Measurements from ENCODE around the gene TXNRD1. TPM values are rescaled to one million over a fixed set of nuclear protein-coding genes. Genes with fewer than 3 reads are reported as not detected.

TXNRD1 gene
- total RNA-seq, 1 donor from 2014 or later, result 121 TPM

DNA sequence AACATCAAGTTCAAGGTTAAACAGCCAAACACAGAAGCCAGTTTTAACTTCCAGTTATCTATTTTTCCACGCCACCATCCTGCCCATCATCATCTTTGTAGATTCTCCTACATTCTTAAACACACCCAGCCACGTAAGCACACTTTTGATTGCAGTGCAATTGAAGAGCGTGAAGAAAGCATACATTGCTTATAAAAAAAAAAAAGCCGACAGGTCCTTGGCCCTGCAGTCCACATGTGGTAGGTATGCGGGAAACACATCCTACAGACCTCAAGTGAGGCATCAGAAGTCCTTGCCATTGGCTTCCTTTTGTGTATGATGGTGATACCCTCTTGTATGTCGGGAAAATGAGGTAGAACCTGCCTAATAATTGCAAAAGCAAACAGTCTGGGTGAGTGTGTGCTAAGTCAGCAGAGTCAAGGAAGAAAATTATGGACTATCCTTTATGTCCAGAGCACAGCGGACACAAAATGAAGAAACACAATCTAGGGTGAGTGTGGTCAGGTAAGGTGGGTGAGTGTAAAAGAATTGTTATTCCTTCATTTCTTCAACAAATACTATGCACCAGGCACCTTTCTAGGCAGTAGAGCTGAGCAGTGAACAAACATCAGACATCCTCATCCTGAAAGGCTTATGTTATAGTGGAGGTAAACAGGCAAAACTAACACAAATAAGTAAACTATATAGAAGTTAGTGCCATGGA is 139.4 kb downstream of the TXNRD1 start:
- DNase-seq (ENCODE audit: low spot score), result no peak
- intact Hi-C loops (cut with DNase I), result no loop called here

DNA sequence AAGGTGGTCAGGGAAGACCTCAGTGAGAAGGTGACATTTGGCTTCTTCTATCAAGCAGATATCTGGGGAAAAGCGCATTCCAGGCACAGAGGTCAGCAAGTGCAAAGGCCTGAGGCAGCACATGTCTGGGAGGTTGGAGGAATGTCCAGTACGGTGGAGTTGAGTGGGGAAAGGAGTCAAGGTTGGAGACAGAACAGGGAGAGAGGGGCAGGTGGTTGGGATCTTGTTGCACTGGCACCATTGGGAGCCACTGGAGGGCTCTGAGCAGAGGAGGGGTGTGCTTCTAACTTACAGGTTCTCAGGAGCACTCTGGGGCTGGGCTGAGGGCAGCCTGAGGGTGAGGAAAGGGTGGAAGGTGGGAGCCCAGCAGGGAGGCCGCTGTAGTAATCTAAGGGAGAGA is 140.1 kb downstream of the TXNRD1 start:
- DNase-seq (ENCODE audit: low spot score), result no peak
- intact Hi-C loops (cut with DNase I), result no loop called here

DNA sequence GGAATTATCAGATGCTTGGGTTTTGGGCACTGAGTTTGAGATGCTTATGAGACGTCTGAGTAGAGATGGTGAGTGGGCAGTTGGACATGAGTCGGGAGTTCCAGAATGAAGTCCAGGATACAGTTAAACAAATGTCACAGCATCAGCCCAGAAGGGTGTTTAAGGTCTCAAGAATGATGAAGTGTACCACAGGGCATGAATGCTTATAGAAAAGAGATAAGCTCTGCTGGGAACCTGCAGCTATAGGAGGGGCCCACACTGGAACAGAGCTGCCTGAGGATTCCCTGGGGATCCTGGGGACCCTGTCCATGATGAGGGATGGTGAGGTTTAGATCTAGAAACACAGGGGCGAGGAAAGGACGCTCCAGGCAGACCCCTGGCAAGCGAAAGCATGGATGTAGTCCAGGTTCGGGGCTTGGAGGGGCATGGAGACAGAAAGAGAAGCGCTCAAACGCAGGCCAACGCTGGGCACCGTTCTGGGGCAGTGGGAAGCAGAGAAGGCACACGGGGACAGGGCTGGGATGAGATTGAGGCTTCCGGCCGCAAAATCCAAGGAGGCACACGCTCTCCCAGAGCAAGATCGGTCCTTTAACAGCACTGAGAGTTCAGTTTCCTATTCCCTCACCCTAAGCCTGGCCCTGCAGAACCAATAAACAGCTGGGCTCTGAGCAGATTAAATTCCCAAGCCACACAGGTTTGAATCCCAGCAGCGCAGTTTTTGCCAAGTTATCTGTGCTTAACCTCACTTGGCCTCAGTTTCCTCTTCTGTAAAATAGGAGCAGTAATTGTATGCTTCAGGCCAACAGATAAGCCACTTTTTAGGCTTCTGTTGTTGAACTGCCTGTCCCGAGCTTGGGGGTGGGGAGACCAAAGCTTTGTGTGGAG is 140.9 kb downstream of the TXNRD1 start:
- no peak for DNase-seq (ENCODE audit: low spot score)

DNA sequence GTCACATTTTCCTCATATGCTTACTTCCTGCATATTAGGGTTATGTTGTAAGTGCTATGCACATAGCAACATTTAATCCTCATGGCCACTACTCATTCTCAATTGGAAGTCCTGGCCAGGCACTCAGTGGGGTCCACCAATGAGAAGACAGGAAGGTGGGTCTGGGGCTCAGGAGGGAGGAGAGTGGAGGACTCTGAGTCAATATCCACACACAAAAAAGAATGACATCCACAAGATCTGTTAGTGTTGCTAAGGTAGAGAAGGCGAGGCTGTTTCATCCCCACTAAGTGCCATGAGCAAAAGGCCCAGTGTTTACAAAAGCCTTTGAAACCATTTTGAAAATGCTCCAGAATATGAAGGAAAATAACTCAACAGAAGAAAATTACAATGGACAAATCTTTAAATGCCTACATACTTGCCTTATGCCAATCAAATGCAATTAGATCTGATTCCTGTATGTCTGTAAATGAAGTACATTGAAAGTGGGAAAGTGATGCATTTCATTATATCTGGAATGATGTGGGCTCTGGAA is 141.9 kb downstream of the TXNRD1 start:
- intact Hi-C loops (cut with DNase I), result no loop called here
- no peak for DNase-seq (ENCODE audit: low spot score)

More for the DNA sequence above, 140.9 kb downstream of the TXNRD1 start:
- intact Hi-C loops (cut with DNase I), result no loop called here

DNA sequence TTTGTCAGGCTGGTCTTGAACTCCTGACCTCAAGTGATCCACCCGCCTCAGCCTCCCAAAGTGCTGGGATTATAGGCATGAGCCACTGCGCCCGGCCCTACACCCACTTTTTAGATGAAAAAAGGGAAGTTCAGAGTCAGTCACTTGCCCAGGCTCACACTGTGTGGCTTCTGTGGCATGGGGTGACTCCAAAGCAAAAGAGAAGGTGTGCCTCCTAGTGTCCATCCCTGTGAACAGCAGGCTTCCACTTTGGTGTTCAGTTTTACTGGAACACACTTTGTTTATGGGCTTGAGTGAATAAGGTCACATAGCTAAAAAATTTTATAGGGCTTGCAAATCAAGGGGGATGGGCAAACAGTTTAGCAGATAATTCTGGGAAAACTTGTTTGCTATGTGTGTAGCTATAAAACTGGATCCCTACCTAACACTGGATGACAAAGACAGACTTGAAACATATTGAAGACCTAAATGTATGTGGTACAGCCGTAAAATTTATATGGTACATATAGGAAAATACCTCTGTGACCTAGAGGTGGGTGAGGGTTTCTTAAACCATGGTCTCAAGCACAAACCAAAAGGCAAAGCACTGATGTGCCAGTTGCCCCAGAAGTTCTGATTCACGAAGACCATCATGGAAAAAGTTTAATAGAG is 142.9 kb downstream of the TXNRD1 start:
- no peak for DNase-seq (ENCODE audit: low spot score)
- intact Hi-C loops (cut with DNase I), result no loop called here

DNA sequence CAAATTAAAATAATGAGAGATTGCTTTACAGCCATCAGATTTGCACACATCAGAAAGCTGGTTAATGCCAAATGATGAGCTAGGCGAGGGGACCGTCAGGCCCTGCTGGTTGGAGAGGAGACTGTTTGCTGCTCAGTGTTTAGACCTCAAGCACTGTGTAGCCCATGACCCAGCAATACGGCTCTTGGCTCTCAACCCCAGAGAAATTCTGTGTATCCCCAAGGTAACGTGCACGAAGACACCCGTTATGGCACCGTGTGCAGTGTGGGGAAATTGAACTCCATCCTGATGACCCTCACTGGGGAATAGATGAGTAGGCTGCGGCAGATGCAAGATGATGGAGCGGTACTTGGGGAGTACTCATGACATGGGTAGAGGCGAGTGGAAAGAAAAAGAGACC is 143.6 kb downstream of the TXNRD1 start:
- intact Hi-C loops (cut with DNase I), result no loop called here
- no peak for DNase-seq (ENCODE audit: low spot score)

DNA sequence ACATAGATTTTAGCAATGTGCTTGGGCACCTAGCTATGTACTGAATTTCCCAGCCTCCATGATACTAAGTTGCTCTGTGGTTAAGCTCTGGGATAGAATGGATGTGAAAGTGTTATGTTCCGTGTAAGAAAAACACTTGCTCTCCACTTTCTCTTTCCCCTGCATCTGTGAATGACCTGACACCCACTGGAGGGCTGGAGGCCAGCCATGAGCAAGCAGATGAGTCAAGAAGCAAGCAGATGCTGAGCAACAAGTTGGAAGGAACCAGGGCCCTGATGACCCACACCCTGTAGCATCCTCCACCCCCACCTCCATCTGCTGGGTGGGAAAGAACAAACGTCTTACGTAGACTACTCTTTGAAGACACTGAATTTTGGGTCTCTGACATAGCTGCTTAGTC is 144.6 kb downstream of the TXNRD1 start:
- intact Hi-C loops (cut with DNase I), result loop anchor here (2.0 kb wide), 1 partner anchor 151 kb away; no protein-coding TSS in a partner anchor
- DNase-seq (ENCODE audit: low spot score), result no peak

DNA sequence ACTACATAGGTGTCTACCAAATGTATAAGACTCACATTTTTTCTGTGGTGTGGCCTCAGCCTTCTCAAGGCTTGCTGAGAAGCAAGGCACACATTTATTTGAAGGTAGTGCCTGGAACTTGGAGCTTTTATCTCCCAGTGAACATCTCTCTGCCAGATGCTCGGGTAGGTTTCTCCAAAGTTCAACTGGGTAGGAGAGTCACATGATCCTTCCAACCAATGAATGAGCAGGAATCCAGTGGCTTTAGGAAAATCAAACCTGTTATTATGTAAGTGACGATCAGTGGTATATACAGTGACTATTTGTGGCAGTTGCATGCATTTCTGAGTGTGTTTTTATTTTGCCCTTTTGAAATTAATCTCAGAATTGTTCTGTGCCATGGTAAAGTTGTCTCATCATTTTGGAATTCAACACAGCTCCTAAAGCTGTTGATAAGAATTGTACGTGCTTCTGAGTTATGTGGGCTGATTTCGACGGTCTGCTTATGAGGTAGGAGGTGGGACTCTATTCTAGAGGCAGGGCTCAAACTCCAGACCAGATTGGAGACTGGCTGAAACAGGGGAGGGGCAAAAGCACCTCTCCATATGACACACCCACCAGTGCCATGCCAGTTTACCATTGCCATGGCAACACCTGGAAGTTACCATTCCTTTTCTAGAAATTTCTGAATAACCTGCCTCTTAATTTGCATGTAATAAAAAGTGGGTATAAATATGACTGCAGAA is 145.6 kb downstream of the TXNRD1 start:
- intact Hi-C loops (cut with DNase I), result loop anchor here (2.0 kb wide), 1 partner anchor 152 kb away; no protein-coding TSS in a partner anchor
- DNase-seq (ENCODE audit: low spot score), result no peak

DNA sequence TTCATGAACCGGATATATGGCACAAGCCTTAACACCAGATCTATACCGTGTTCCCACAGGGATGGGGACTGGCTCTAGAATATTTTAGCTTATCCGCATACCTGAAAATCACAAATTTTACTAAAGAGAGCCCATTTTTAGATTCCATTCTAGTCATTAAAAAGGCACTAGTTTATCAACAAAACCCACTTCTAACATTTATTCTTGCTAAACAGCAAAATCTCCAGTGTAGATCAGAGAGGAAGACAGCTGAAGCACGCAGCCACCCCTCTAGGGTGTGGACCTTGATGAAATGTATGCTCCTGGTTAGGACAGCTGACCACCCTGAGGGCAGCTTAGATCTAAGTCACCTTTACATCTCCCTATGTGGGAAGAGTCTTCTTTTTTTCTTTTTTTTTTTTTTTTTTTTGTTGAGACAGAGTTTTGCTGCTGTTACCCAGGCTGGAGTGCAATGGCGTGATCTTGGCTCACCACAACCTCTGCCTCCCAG is 150.4 kb downstream of the TXNRD1 start:
- no peak for DNase-seq (ENCODE audit: low spot score)
- intact Hi-C loops (cut with DNase I), result no loop called here

DNA sequence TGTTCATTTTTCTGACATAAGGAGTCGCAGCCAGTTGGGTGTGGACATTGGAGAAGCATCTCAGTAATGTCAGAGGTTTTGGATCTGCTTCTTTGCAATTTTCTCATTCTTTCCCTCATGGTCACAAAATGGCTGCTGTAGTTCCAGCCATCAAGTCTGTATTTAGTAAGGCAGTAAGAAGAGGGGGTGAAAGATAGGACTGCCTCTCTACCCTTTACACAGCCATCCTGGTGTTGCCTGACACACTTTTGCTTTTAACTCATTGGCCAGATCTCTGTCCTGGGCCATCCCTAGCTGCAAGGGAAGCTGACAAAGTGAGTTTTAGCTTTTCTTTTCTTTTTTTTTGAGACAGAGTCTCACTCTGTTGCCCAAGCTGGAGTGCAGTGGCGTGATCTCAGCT is 154.1 kb downstream of the TXNRD1 start:
- DNase-seq (ENCODE audit: low spot score), result no peak
- intact Hi-C loops (cut with DNase I), result no loop called here

DNA sequence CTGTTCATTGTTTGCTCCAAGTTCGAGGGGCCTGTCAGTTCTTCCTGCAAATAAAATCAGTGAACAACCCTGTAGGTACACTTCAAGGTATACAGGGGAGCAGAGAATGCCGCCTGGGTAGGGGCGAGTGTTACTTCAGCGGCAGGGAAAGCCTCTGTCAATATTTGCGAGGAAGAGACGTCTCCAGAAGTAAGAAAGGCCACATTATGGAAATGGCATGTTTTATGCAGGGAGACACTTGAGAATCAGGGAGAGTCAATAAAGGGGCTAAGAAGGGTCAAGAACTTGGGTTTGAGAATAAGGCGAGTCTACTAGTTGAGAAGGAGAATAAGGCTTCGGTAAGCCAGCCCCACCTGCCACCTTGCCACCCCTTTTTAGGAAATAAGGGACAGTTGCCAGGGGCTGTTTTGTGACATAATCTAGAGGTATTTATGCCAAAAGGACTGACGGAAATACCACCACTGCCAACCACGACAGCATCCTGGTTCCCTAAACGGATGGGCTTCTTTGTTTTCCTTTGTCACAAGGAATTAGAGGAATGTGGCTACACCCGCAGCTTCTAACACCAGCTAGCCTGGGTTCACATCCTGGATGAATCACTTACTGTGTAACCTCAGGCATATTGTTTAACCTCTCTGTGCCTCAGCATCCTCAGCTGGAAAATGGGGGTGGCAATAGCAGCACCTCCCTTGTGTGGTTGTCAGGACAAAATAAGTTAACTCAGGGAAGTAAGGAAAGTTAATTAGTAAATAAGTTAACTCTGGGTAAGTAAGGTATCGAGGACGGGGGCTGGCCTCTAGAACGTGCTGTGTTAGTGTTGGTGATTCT is 155.7 kb downstream of the TXNRD1 start:
- intact Hi-C loops (cut with DNase I), result no loop called here
- DNase-seq (ENCODE audit: low spot score), result no peak

DNA sequence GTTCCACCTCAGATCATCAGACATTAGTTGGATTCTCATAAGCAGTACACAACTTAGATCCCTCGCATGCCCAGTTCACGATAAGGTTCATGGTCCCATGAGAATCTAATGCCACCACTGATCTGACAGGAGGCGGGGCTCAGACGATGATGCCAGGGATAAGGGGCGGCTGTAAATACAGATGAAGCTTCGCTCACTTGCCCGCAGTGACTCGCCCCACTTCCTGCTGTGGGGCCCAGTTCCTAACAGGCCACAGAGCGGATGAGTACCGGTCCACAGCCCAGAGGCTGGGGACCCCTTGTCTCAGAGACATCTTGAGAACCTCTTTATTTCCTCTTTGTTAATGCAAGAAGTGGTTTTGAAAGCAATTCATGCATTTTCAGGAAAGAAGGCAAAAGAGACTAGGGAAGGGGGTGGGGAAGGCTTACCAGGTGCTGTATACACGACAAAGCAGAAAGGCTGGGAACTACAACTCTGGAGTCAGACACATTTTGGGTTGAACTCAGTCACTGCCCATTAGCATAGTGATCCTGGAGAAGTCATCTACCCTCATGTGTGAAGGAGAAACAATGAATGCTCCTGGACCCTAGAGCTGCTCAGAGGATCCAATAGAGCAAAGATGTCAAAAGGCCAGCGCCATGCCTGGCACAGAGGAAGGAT is 156.6 kb downstream of the TXNRD1 start:
- DNase-seq (ENCODE audit: low spot score), result no peak
- intact Hi-C loops (cut with DNase I), result no loop called here

DNA sequence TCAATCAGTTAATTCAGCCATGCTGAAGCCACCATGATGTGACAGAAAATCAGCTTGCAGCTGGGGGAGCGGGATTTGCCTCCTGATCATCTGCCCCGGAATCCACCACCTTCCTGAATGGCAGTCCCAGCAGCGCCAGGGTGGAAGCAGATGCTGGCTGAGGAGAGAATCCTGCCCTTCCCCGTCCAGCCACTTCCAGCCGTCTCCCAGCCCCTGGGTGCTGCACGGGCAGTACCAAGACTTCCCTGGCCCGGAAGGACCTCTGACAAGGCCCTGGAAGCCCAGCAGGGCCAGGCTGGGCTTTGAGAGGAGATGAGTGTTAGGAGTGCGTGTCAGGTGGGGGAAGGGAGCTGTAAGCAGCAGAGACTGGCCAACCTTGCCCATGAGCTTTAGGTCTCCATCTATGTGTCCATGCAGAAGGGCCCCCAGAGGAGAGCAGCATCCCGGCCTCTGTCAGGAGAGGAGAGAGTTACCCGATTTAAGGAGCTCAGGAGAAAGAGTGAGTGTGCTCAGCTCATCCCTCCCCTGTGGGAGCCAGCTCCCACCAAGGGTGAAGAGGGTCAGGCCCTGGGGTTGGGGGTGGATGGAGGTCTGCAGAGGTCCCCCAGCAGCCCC is 157.2 kb downstream of the TXNRD1 start:
- intact Hi-C loops (cut with DNase I), result no loop called here
- DNase-seq (ENCODE audit: low spot score), result no peak

DNA sequence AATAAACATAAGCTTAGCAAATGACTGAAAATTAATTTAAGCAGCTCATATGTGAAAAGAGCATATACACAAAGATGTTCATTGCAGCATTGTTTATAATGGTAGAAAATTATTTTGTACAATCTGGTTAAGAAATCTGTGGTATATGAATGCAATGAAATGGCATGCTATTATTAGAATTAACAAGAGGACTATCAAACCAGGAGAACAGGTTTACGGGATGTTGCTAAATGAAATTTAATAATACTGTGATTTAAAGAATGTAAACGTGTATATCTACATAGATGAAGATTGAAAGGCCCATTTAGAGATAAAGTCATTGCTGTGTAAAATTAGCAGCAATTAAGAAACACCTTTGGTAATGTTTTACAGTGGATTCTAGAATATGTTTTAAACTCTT is 158.5 kb downstream of the TXNRD1 start:
- no peak for DNase-seq (ENCODE audit: low spot score)
- intact Hi-C loops (cut with DNase I), result no loop called here

DNA sequence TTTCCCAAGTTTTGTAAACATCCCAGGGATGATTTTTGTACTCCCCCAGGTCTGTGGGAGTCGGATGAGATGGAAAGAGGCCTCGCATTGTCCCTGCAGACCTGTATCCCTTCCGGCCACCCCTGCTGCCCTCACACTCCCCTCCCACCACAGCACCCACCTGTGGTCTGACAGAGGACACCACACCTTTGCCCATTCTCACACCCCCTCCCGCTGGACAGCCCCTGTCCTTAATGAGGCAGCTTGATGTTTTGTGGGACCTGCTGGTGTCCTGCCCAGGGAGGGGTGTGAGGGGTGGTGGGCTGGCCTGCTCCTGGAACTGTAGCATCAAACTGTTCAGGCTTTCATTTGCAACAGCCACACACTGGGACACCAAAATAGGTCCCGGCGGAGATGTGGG is 159.2 kb downstream of the TXNRD1 start:
- intact Hi-C loops (cut with DNase I), result no loop called here
- DNase-seq (ENCODE audit: low spot score), result no peak

DNA sequence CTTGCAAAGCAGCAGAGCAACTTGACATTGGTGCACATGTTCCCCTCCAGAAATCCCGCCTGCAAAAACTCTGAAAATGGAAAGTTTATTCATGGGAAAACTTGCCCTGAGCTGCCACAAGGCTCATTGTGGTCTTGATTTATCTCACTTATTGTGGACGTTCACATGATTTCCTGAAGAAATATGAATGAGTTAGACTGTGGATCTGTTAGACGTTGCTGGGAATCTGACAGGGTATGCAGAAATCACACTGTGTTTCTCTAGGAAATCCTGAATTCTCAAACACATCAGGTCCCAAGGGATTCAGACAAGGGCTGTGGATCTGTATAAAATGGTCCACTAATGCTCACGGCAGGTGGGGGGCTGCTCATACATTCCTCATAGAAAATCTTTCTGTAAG is 160.2 kb downstream of the TXNRD1 start:
- DNase-seq (ENCODE audit: low spot score), result no peak
- intact Hi-C loops (cut with DNase I), result no loop called here

DNA sequence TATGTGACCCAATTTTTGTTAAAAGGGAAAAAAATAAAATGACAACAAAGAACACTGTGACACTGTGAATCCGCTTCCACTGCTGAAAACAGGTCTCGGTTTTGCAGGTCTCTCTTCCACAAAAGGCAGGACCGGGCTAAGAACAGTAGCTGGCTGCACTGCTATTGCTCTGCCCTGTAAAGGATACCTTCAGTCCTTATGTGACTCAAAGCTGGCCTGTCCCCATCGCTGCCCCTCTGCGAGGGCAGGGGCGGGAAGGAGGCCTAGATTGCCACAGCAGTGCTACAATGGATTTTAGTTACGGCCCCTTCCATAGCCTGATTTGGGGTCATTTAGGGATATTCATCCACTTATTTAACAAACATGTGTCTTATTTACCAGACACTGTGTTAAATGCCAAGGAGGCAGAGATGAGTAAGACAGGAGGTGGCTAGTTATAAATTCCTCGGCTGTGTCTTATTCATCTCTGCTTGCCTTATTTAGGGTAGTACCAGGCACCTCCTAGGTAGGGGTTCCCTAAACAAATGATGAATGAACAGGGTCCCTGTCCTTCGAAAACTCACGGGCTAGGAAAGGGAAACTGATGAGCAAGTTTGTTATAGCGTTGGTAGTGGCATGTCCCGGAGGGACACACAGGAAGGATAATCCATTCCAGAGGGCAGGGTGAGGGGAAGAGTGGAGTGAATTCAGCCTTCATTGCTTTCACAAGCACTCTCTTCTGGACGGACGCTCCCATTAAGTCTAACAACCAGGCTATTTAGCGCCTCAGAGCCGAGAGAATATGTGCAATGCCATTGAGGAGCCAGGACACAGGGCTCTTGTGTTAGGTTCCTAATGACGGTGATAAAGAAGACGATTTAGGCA is 161.3 kb downstream of the TXNRD1 start:
- intact Hi-C loops (cut with DNase I), result no loop called here
- DNase-seq (ENCODE audit: low spot score), result no peak

Measured in cardiac septum (tissue), 1 donor.